GM12872 (cell line): ENCODE data around the gene ZMYND15.

Experiments
- CTCF ChIP-seq: IDR thresholded peaks from 3 replicates; pipeline ENCODE4 v1.5.1; 2011; ENCODE audit warnings: low read depth, mild to moderate bottlenecking, low read length, moderate library complexity; ENCODE audit not compliant: insufficient read depth

Gene ZMYND15

DNA sequence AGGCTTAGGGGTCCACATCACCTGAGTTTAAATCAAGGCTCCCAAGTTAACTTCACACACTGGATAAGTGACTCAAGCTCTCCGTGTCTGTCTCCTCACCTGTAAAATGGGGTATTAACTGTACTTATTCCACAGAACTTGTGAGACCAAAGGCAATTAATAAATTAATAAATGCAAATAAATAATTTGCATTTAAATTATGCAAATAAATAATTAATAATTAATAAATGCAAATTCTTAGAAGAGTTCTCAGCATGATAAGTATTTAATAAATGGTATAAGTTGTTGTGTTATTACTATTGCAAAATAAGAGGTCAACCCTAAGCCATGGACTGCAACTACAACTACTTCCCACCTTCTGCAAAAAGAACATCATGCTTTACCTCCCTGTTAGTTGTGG lies 13.8 kb downstream of the ZMYND15 start:
- no peak for TF ChIP-seq CTCF

DNA sequence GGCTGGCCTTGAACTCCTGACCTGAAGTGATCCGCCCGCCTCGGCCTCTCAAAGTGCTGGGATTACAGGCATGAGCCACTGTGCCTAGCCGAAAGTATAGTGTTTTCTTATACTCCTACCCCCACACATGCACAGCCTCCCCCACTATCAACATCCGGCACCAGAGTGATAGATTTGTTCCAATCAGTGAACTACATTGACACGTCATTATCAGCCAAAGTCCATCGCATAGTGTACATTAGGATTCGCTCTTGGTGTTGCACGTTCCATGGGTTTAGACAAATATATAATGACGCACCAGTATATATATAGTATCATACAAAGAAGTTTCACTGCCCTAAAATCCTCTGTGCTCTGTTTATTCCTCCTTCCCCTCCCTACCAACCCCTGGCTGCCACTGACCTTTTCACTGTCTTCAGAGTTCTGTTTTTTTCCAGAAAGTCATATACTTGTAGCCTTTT lies 20.2 kb downstream of the ZMYND15 start:
- no peak for TF ChIP-seq CTCF

DNA sequence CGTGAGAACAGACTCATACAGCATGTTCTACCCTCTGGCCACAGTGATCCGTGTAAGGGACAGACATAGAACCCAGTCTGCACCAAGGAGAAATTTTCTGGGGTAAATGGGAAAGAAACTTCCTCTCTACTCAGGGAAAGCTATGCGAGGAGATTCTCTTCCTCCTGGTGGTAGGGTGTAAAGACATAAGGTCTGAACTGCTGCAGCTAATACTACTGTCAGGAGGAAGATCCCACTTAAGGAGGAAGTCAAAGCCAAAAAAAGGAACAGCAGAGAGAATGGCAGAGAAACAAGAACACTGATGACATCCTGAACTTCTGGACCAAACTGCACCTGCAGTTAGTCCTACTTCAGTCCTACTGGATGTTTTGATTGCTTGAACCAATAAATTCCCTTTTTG lies 25.0 kb downstream of the ZMYND15 start:
- TF ChIP-seq CTCF = no peak

GRCh38 chr17:4766201-4766600 lies 26.6 kb downstream of the ZMYND15 start:
- TF ChIP-seq CTCF = no peak

- TF ChIP-seq CTCF = no peak
Observed at GRCh38 chr17:4766723-4767122, 27.1 kb downstream of the ZMYND15 start.

DNA sequence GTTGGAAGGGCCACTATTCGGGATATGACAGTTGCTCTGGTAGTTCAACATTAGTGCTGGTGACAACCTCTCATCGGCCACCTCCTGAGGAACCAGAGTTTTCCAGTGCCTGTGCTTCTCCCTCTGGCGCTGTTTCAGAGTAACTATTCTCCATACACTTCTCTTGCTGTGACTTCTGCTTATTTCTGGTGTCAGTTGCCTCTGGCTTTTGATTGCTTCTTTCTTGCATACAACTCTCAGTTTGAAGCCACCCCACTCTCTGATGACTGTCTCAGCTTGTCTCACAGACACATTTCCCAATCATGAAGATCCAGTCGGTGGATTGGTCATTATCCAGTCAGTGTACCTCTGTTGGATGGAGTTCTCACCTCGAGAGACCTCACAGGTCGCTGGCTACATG lies 28.7 kb downstream of the ZMYND15 start:
- TF ChIP-seq CTCF = no peak

- no peak for TF ChIP-seq CTCF
Observed at GRCh38 chr17:4769628-4770027, 30.0 kb downstream of the ZMYND15 start.
